ENCODE data around the gene PACSIN1.

GRCh38 chr6:34491091-34491430 lies 25.2 kb downstream of the PACSIN1 start:
- TF ChIP-seq, protein P1, sequence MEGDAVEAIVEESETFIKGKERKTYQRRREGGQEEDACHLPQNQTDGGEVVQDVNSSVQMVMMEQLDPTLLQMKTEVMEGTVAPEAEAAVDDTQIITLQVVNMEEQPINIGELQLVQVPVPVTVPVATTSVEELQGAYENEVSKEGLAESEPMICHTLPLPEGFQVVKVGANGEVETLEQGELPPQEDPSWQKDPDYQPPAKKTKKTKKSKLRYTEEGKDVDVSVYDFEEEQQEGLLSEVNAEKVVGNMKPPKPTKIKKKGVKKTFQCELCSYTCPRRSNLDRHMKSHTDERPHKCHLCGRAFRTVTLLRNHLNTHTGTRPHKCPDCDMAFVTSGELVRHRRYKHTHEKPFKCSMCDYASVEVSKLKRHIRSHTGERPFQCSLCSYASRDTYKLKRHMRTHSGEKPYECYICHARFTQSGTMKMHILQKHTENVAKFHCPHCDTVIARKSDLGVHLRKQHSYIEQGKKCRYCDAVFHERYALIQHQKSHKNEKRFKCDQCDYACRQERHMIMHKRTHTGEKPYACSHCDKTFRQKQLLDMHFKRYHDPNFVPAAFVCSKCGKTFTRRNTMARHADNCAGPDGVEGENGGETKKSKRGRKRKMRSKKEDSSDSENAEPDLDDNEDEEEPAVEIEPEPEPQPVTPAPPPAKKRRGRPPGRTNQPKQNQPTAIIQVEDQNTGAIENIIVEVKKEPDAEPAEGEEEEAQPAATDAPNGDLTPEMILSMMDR (conservative IDR thresholded peaks at IDR 0.05; ENCODE audit: low read depth, low read length) = no peak
- TF ChIP-seq EZH2 (IDR thresholded peaks at IDR 0.05; ENCODE audit: borderline replicate concordance, low read depth, low read length, poor library complexity, severe bottlenecking) = no peak
